Mesenchymal stem cell (in vitro differentiated cells and primary cell): ENCODE measurements around the gene CDK6.

Source experiments
- DNase-seq: peaks from one replicate; pipeline ENCODE4 v3.0.0-alpha.2; 2013
- H2AFZ ChIP-seq: one replicate; pipeline ENCODE4 v1.6.1; 2013; ENCODE audit warnings: low read depth, mild to moderate bottlenecking, control low read depth, inconsistent platforms, low read length, moderate library complexity
- H2AK5ac ChIP-seq: 2 replicates; pipeline ENCODE4 v1.6.1; 2013; ENCODE audit warnings: low read length, moderate library complexity, mild to moderate bottlenecking, inconsistent platforms; ENCODE audit not compliant: severe bottlenecking
- H2BK120ac ChIP-seq: one replicate; pipeline ENCODE4 v1.6.1; 2013; ENCODE audit warnings: low read depth, mild to moderate bottlenecking, inconsistent platforms, low read length, moderate library complexity
- H2BK12ac ChIP-seq, 2 experiments: one replicate each; pipeline ENCODE4 v1.6.1; 2013; ENCODE audit warnings: inconsistent platforms in 2 of 2, low read length in 2 of 2, mild to moderate bottlenecking in 2 of 2, moderate library complexity in 2 of 2, control low read depth in 1 of 2
- H2BK15ac ChIP-seq: one replicate; pipeline ENCODE4 v1.6.1; 2013; ENCODE audit warnings: mild to moderate bottlenecking, low read depth, inconsistent platforms; ENCODE audit not compliant: poor library complexity, severe bottlenecking
- H2BK5ac ChIP-seq: 2 replicates; pipeline ENCODE4 v1.6.1; 2013; ENCODE audit warnings: low read depth, mild to moderate bottlenecking, low read length, control low read depth, inconsistent platforms; ENCODE audit not compliant: poor library complexity, severe bottlenecking
- H3K14ac ChIP-seq, 2 experiments: one replicate each; pipeline ENCODE4 v1.6.1; 2013; ENCODE audit warnings: inconsistent platforms in 2 of 2, low read length in 2 of 2, control low read depth in 1 of 2, mild to moderate bottlenecking in 1 of 2, moderate library complexity in 1 of 2
- H3K18ac ChIP-seq, 2 experiments: one replicate each; pipeline ENCODE4 v1.6.1; 2013; ENCODE audit warnings: inconsistent platforms in 2 of 2, low read length in 2 of 2, control low read depth in 1 of 2, low read depth in 1 of 2, mild to moderate bottlenecking in 1 of 2
- H3K23ac ChIP-seq, 2 experiments: one replicate each; pipeline ENCODE4 v1.6.1; 2013; ENCODE audit warnings: inconsistent platforms in 2 of 2, low read length in 2 of 2, mild to moderate bottlenecking in 2 of 2, moderate library complexity in 2 of 2, control low read depth in 1 of 2
- H3K27ac ChIP-seq: 2 replicates; pipeline ENCODE4 v1.5.1; 2013; ENCODE audit warnings: mild to moderate bottlenecking, moderate library complexity, low read length, control low read depth, inconsistent platforms; ENCODE audit not compliant: poor library complexity, severe bottlenecking
- H3K27me3 ChIP-seq, 2 experiments: 2 replicates each; pipeline versions ENCODE4 v1.6.1 to v1.7.0; 2013; ENCODE audit warnings: low read length in 2 of 2, mild to moderate bottlenecking in 2 of 2, moderate library complexity in 2 of 2, control low read depth in 1 of 2, inconsistent platforms in 1 of 2; ENCODE audit not compliant: control insufficient read depth in 1 of 2, insufficient read depth in 1 of 2
- H3K36me3 ChIP-seq, 2 experiments: 2 replicates each; pipeline versions ENCODE4 v1.6.1 to v1.7.0; 2013; ENCODE audit warnings: low read length in 2 of 2, control low read depth in 1 of 2, inconsistent platforms in 1 of 2, low read depth in 1 of 2, mild to moderate bottlenecking in 1 of 2; ENCODE audit not compliant: insufficient read depth in 2 of 2, control insufficient read depth in 1 of 2
- H3K4ac ChIP-seq, 2 experiments: one replicate each; pipeline ENCODE4 v1.6.1; 2013; ENCODE audit warnings: inconsistent platforms in 2 of 2, low read length in 2 of 2, mild to moderate bottlenecking in 2 of 2, moderate library complexity in 2 of 2, control low read depth in 1 of 2, low read depth in 1 of 2
- H3K4me1 ChIP-seq: 2 replicates; pipeline ENCODE4 v1.6.1; 2013; ENCODE audit warnings: low read depth, low read length, control low read depth; ENCODE audit not compliant: control insufficient read depth, insufficient read depth
- H3K4me2 ChIP-seq: 2 replicates; pipeline ENCODE4 v1.6.1; 2013; ENCODE audit warnings: low read length, mild to moderate bottlenecking, inconsistent platforms; ENCODE audit not compliant: poor library complexity, severe bottlenecking
- H3K4me3 ChIP-seq, 2 experiments: 2 replicates each; pipeline versions ENCODE4 v1.5.1 to v1.7.0; 2013; ENCODE audit warnings: low read length in 2 of 2, mild to moderate bottlenecking in 2 of 2, control low read depth in 1 of 2, low read depth in 1 of 2; ENCODE audit not compliant: insufficient read depth in 1 of 2
- H3K79me1 ChIP-seq: replicated peaks from 2 replicates; pipeline ENCODE4 v1.6.1; 2013; ENCODE audit warnings: mild to moderate bottlenecking, control low read depth, low read length, inconsistent platforms; ENCODE audit not compliant: poor library complexity, severe bottlenecking
- H3K9ac ChIP-seq: 2 replicates; pipeline ENCODE4 v1.7.0; 2013; ENCODE audit warnings: mild to moderate bottlenecking, low read length, moderate library complexity
- H3K9me3 ChIP-seq: 2 replicates; pipeline ENCODE4 v1.7.0; 2013; ENCODE audit warnings: mild to moderate bottlenecking, low read length; ENCODE audit not compliant: control insufficient read depth
- H4K8ac ChIP-seq: one replicate; pipeline ENCODE4 v1.6.1; 2013; ENCODE audit warnings: inconsistent platforms, mild to moderate bottlenecking, low read length, moderate library complexity
- H4K91ac ChIP-seq: one replicate; pipeline ENCODE4 v1.6.1; 2013; ENCODE audit warnings: mild to moderate bottlenecking, low read length, inconsistent platforms
- WGBS: methylation state at CpG from one replicate; pipeline ENCODE4 v1.1.7; 2013; ENCODE audit warnings: mixed read lengths; 5-methylcytosine and 5-hydroxymethylcytosine counted together

The CDK6 gene

DNA sequence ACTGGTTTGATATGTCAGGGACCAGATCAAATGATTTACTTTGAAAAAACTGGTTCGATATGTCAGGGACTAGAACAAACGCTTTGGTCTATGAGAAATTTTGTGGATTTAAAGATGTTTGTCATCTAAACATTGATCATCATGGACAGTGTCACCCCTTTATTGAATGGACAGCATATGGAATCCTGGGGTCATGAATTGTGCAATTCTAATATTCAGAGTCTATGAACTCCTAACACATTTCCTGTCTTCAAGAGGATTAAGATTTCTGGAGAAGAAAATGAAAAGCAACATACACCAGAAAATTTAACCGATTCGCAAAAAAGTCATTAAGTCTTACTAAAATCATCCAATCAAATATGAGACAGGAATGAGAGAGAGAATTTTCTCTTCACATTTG is 139.8 kb downstream of the CDK6 start:
- Histone ChIP-seq H3K14ac (no peak overlapping the region), H3K79me1 (peaks cover 6% of the 10 kb centered on the region), H3K4me2 (no peak overlapping the region), H3K9ac (peak overlapping the region; percentile 89), H3K4me1 (peaks cover 9% of the 10 kb centered on the region), H3K27ac (peak overlapping the region; percentile 88), H3K4me3 (peak overlapping the region in 1 of 2 experiments; percentile 78), H3K36me3 (peaks cover 0 to 8% of the 10 kb centered on the region in 2 experiments), H2BK12ac (no peak overlapping the region), H3K4ac (no peak overlapping the region), H2BK120ac (no peak overlapping the region), H2AK5ac (no peak overlapping the region), H4K8ac (no peak overlapping the region), H2AFZ (no peak overlapping the region), H2BK15ac (no peak overlapping the region), H3K18ac (no peak overlapping the region), H3K9me3 (no peaks in the 10 kb centered on the region), H3K27me3 (no peaks in the 10 kb centered on the region), H3K23ac (no peak overlapping the region), H2BK5ac (no peak overlapping the region), H4K91ac (no peak overlapping the region)
- no peak for DNase-seq
- 86% methylated on average over 2 of the region's 4 CpGs for WGBS

DNA sequence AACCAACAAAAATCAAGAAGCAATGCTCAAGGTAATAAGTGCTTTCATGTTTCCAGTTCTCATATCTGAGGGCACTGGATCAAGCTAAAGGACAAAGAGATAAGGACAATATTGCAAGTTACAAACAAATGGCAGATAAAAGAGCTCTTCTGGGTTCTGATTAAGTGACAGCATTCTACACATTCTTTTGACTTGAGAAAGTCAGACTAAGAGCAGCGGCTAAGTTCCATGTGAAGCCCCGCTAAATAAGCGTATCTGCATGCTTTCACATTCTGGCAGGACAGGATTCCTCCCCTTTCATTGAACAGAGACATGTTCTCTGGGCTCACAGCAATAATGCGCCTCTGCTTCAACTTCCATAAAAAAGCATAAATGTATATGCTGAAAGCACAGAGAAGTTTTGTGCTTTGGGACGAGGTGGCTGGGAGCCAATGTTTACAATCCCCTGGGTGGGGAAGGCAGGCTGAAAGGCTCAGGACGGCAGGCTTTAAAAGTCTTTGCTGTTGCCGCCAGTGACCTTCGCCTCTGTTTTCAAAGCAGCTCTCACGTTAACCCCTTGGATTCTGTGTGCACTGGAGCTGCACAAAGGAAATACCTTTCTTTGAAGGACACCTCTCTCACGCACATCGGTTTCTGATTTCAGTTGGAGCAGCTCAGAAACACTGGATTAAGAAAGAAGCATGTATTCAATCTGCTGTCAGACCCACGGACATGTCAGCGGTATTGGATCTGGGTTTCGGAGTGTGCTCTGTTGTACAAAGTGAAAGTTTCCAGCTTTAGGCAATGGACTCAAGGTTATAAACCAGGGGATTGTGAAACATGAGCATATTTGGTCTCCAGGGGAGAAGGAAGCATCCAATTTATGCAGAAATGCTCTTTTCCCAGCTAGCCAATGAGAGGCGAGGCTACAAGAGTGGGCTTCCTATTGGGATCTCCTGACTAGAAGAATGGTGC is 140.8 kb downstream of the CDK6 start:
- under 1% methylated on average over 14 of the region's 15 CpGs for WGBS
- H4K91ac ChIP-seq = no peak overlapping the region

DNA sequence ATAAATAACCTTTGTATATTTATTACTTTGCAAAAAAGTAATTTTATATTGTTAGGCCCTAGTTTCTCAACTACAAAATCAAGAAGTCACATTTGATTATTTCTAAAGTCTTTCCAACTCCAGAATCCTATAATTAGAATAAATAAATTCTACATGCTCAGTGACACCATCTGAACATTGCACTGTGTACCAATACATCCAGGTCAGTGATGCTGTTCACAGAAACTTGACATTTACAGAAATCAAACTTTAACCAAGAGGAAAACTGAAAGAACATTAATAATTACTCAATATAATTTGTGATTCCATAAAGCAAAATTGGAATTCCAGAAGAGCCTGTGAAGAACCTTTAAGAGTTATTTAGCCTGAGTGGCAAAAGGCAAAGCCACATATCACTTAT is 142.2 kb downstream of the CDK6 start:
- H3K9me3 ChIP-seq = no peaks in the 10 kb centered on the region
- no peak overlapping the region for H3K18ac ChIP-seq
- no peak overlapping the region for H4K8ac ChIP-seq
- no peak overlapping the region for H4K91ac ChIP-seq
- H2BK15ac ChIP-seq = no peak overlapping the region
- no peaks in the 10 kb centered on the region for H3K27me3 ChIP-seq
- no peak overlapping the region for H3K23ac ChIP-seq
- no peak overlapping the region for H3K4me2 ChIP-seq
- peaks cover 1% of the 10 kb centered on the region for H3K79me1 ChIP-seq
- H2AFZ ChIP-seq = no peak overlapping the region
- H3K36me3 ChIP-seq = peaks cover 0 to 3% of the 10 kb centered on the region in 2 experiments
- H2BK12ac ChIP-seq = no peak overlapping the region
- DNase-seq = no peak
- peak overlapping the region; percentile 89 for H3K9ac ChIP-seq
- no peak overlapping the region for H2BK120ac ChIP-seq
- H3K4ac ChIP-seq = no peak overlapping the region
- H3K4me1 ChIP-seq = peaks cover 4% of the 10 kb centered on the region
- no peak overlapping the region for H3K14ac ChIP-seq
- peak overlapping the region; percentile 79 for H3K27ac ChIP-seq
- no peak overlapping the region for H2BK5ac ChIP-seq
- peak overlapping the region; percentile 17 for H2AK5ac ChIP-seq
- H3K4me3 ChIP-seq = no peak overlapping the region

More for the DNA sequence above, 140.8 kb downstream of the CDK6 start:
- Histone ChIP-seq H3K79me1 (peaks cover 3% of the 10 kb centered on the region), H3K23ac (no peak overlapping the region), H3K14ac (no peak overlapping the region), H4K8ac (no peak overlapping the region), H2AFZ (no peak overlapping the region), H2AK5ac (peak overlapping the region; percentile 49), H3K36me3 (peaks cover 0 to 5% of the 10 kb centered on the region in 2 experiments), H3K27ac (peak overlapping the region; percentile 99), H2BK120ac (peak overlapping the region; percentile 54), H2BK12ac (peak overlapping the region in 1 of 2 experiments; percentile 87), H3K4me1 (peaks cover 9% of the 10 kb centered on the region), H3K9ac (peak overlapping the region; percentile 89), H3K9me3 (no peaks in the 10 kb centered on the region), H2BK15ac (no peak overlapping the region), H3K18ac (peak overlapping the region; percentile 28 to 85), H3K27me3 (no peaks in the 10 kb centered on the region), H2BK5ac (peak overlapping the region; percentile 92), H3K4me3 (peak overlapping the region in 1 of 2 experiments; percentile 78), H3K4me2 (peak overlapping the region; percentile 75), H3K4ac (peak overlapping the region in 1 of 2 experiments; percentile 2)
- DNase-seq = peak; percentile 95

DNA sequence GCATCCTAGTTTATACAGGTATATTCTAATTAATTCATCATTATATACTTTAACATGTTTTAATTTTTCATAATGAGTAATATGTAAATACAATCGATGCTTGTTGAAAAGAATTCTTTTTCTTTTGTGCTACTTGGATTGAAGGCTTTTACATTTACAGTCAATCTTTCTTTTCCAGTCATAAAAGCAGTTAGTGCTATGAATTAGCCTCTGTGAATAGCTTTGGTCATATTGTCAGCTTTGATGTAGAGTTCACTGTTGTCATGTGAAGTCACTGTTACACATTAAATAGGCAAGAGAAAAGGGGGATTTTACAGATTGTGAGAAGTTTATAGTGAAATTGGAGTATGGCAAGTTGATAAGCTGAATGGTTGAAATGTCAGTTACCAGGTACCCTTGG is 142.9 kb downstream of the CDK6 start:
- no peak overlapping the region for H3K23ac ChIP-seq
- H3K4me2 ChIP-seq = no peak overlapping the region
- H2BK15ac ChIP-seq = no peak overlapping the region
- no peak overlapping the region for H2AK5ac ChIP-seq
- peaks cover 2% of the 10 kb centered on the region for H3K4me1 ChIP-seq
- 100% methylated on average over 1 of the region's 1 CpG for WGBS
- no peaks in the 10 kb centered on the region for H3K27me3 ChIP-seq
- no peak overlapping the region for H2BK5ac ChIP-seq
- H4K91ac ChIP-seq = no peak overlapping the region
- no peak overlapping the region for H2AFZ ChIP-seq
- no peak overlapping the region for H2BK120ac ChIP-seq
- no peak overlapping the region for H2BK12ac ChIP-seq
- no peak for DNase-seq
- H3K14ac ChIP-seq = no peak overlapping the region
- H3K79me1 ChIP-seq = peaks cover 5% of the 10 kb centered on the region
- H3K36me3 ChIP-seq = peaks cover 0 to 3% of the 10 kb centered on the region in 2 experiments
- H3K4me3 ChIP-seq = no peak overlapping the region
- no peaks in the 10 kb centered on the region for H3K9me3 ChIP-seq
- H3K27ac ChIP-seq = peak overlapping the region; percentile 17
- no peak overlapping the region for H3K4ac ChIP-seq
- H3K9ac ChIP-seq = no peak overlapping the region
- no peak overlapping the region for H4K8ac ChIP-seq
- no peak overlapping the region for H3K18ac ChIP-seq
